ENCODE results near the gene SP2. TPM values are rescaled to one million over a fixed set of nuclear protein-coding genes. Genes with fewer than 3 reads are reported as not detected.

Gene SP2
- total and polyA plus RNA-seq, 2 donors (not counting 1 experiment from before 2014, with no cell fraction given) = 25.4 to 32.5 TPM

DNA sequence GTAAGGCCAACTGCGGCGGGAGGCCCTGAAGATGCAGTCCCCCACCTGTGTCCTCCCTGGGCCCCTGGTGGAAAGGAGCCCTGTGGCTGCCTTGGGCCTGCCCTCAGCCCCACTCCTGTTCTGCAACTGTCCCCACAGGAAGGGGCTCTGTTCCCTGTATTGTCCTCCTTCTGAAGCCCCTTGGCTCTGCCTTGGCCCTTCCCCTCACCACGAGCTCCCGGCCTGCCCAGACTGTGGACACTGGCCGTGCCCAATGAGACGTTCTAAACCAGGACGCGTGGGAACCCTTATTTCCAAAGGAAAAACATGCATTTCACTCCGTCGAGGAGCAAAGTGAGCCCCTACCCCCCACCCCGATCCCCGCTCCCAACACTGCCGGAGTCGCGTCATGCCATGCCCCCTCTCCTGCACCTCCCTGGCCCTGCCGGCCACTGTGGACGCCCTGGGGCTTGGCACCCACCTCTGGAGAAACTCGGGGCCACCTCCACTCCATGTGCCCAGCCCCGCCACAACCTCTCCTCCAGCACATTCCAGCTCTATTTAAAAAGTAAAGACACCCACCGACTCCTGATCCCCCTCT lies 31.9 kb downstream of the SP2 start:
- H3K4me3 Mint-ChIP-seq = no peak overlapping the region
- H3K27me3 Mint-ChIP-seq = no peaks in the 10 kb centered on the region
- 97% methylated on average over 17 of the region's 20 CpGs for WGBS (ENCODE audit: insufficient coverage)

DNA sequence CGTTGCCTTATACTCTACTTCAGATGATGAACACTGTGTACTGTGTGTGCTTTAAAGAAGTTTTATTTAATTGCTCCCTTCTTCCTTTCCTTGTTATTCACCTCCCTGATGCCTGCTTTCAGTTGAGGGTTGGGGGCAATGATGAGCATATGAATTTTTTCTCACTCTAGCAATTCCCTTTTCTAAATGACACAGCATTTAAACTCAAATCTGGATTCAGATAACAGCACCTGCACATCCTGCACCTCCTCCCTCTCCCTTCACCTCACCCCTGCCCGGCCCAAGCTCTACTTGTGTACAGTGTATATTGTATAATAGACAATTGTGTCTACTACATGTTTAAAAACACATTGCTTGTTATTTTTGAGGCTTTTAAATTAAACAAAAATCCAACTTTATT lies 32.4 kb downstream of the SP2 start:
- TF ChIP-seq, protein P1, sequence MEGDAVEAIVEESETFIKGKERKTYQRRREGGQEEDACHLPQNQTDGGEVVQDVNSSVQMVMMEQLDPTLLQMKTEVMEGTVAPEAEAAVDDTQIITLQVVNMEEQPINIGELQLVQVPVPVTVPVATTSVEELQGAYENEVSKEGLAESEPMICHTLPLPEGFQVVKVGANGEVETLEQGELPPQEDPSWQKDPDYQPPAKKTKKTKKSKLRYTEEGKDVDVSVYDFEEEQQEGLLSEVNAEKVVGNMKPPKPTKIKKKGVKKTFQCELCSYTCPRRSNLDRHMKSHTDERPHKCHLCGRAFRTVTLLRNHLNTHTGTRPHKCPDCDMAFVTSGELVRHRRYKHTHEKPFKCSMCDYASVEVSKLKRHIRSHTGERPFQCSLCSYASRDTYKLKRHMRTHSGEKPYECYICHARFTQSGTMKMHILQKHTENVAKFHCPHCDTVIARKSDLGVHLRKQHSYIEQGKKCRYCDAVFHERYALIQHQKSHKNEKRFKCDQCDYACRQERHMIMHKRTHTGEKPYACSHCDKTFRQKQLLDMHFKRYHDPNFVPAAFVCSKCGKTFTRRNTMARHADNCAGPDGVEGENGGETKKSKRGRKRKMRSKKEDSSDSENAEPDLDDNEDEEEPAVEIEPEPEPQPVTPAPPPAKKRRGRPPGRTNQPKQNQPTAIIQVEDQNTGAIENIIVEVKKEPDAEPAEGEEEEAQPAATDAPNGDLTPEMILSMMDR (IDR thresholded peaks at IDR 0.05) = no peak
- no peak for TF ChIP-seq EZH2 (IDR thresholded peaks at IDR 0.05; ENCODE audit: borderline replicate concordance, insufficient read depth, low read depth, low read length, poor library complexity, severe bottlenecking)
- no peak overlapping the region for H2AFZ ChIP-seq (ENCODE audit: insufficient read depth, low read depth, low read length, poor library complexity, severe bottlenecking)

More for the DNA sequence above, 31.9 kb downstream of the SP2 start:
- peaks cover 15 to 60% of the 10 kb centered on the region in 2 experiments for H3K36me3 ChIP-seq (replicated peaks in 1 of 2; ENCODE audit: control extremely low read depth in 1 of 2, control insufficient read depth in 1 of 2, extremely low read depth in 1 of 2, insufficient read depth in 2 of 2, low read length in 1 of 2)
- no peak for ATAC-seq (ENCODE audit: low read depth)
- no peak overlapping the region for H3K27ac ChIP-seq (ENCODE audit: low read length in 2 of 2)
- H3K4me1 Mint-ChIP-seq = no peaks in the 10 kb centered on the region
- H3K79me2 ChIP-seq (ENCODE audit: control insufficient read depth, insufficient read depth, low read length) = peaks cover 4% of the 10 kb centered on the region
- no peaks in the 10 kb centered on the region for H3K4me1 ChIP-seq (ENCODE audit: control insufficient read depth in 2 of 2, insufficient read depth in 2 of 2, low read length in 2 of 2)
- H3K9ac ChIP-seq (ENCODE audit: low read length) = no peak overlapping the region
- CTCF ChIA-PET = no interaction called here
- POLR2A ChIA-PET = no interaction called here
- no peaks in the 10 kb centered on the region for H3K9me3 ChIP-seq (ENCODE audit: control extremely low read depth in 1 of 3, control insufficient read depth in 2 of 3, insufficient read depth in 1 of 3, low read length in 2 of 3)
- no peak overlapping the region for H3K4me3 ChIP-seq (ENCODE audit: control extremely low read depth in 1 of 5, extremely low read depth in 1 of 5, insufficient read depth in 1 of 5, low read depth in 2 of 5, low read length in 4 of 5)
- no peak overlapping the region for H3K27ac Mint-ChIP-seq
- H3K9me3 Mint-ChIP-seq (ENCODE audit: insufficient read depth) = no peaks in the 10 kb centered on the region
- no peaks in the 10 kb centered on the region for H4K20me1 ChIP-seq (ENCODE audit: control insufficient read depth, insufficient read depth, low read length, poor library complexity, severe bottlenecking)
- H3K4me2 ChIP-seq (replicated peaks; ENCODE audit: low read depth, low read length, poor library complexity, severe bottlenecking) = no peak overlapping the region
- H3K27me3 ChIP-seq (replicated peaks in 1 of 4; ENCODE audit: control extremely low read depth in 1 of 4, control insufficient read depth in 3 of 4, insufficient read depth in 4 of 4, low read length in 3 of 4) = no peaks in the 10 kb centered on the region
- intact Hi-C loops (cut with micrococcal nuclease) = no loop called here
- TF ChIP-seq, protein P1 (IDR thresholded peaks at IDR 0.05) = no peak
- no peak for TF ChIP-seq EZH2 (IDR thresholded peaks at IDR 0.05; ENCODE audit: borderline replicate concordance, insufficient read depth, low read depth, low read length, poor library complexity, severe bottlenecking)
- DNase-seq = no peak
- no peak overlapping the region for H2AFZ ChIP-seq (ENCODE audit: insufficient read depth, low read depth, low read length, poor library complexity, severe bottlenecking)

More for the DNA sequence above, 32.4 kb downstream of the SP2 start:
- Histone ChIP-seq H3K4me1 (ENCODE audit: control insufficient read depth in 2 of 2, insufficient read depth in 2 of 2, low read length in 2 of 2) (no peaks in the 10 kb centered on the region), H3K27me3 (replicated peaks in 1 of 4; ENCODE audit: control extremely low read depth in 1 of 4, control insufficient read depth in 3 of 4, insufficient read depth in 4 of 4, low read length in 3 of 4) (no peaks in the 10 kb centered on the region), H3K9me3 (ENCODE audit: control extremely low read depth in 1 of 3, control insufficient read depth in 2 of 3, insufficient read depth in 1 of 3, low read length in 2 of 3) (no peaks in the 10 kb centered on the region), H3K36me3 (replicated peaks in 1 of 2; ENCODE audit: control extremely low read depth in 1 of 2, control insufficient read depth in 1 of 2, extremely low read depth in 1 of 2, insufficient read depth in 2 of 2, low read length in 1 of 2) (peaks cover 15 to 55% of the 10 kb centered on the region in 2 experiments), H3K79me2 (ENCODE audit: control insufficient read depth, insufficient read depth, low read length) (peaks cover 4% of the 10 kb centered on the region), H3K4me2 (replicated peaks; ENCODE audit: low read depth, low read length, poor library complexity, severe bottlenecking) (no peak overlapping the region), H3K9ac (ENCODE audit: low read length) (no peak overlapping the region), H3K27ac (ENCODE audit: low read length in 2 of 2) (no peak overlapping the region), H4K20me1 (ENCODE audit: control insufficient read depth, insufficient read depth, low read length, poor library complexity, severe bottlenecking) (no peaks in the 10 kb centered on the region), H3K4me3 (ENCODE audit: control extremely low read depth in 1 of 5, extremely low read depth in 1 of 5, insufficient read depth in 1 of 5, low read depth in 2 of 5, low read length in 4 of 5) (no peak overlapping the region)
- ATAC-seq (ENCODE audit: low read depth) = no peak
- ChIA-PET POLR2A (no interaction called here), CTCF (no interaction called here)
- H3K27ac Mint-ChIP-seq = no peak overlapping the region
- H3K4me1 Mint-ChIP-seq = no peaks in the 10 kb centered on the region
- DNase-seq = no peak
- WGBS (ENCODE audit: insufficient coverage) = no CpG with 5 or more reads among the region's 2 CpGs
- no peaks in the 10 kb centered on the region for H3K9me3 Mint-ChIP-seq (ENCODE audit: insufficient read depth)
- intact Hi-C loops (cut with micrococcal nuclease) = no loop called here
- H3K4me3 Mint-ChIP-seq = no peak overlapping the region
- no peaks in the 10 kb centered on the region for H3K27me3 Mint-ChIP-seq

Measured in B cell (primary cell).